OCI-LY1 (cell line): ENCODE data around the gene GLS.

Experiments
- H2AFZ ChIP-seq: fragments of 200-600 bp; sonication (generic), shearing (Covaris generic); 2 replicates; pipeline ENCODE4 v1.6.0; 2014; ENCODE audit warnings: antibody characterized with exemption, mild to moderate bottlenecking, low read length
- H3F3A ChIP-seq: fragments of 200-600 bp; sonication (generic), shearing (Covaris generic); 2 replicates; pipeline ENCODE4 v1.6.0; 2014; ENCODE audit warnings: mild to moderate bottlenecking, antibody characterized with exemption, low read length, moderate library complexity; ENCODE audit not compliant: insufficient read depth
- H3K27ac ChIP-seq: fragments of 200-600 bp; sonication (generic); 2 replicates; pipeline ENCODE4 v1.5.1; 2014; ENCODE audit warnings: low read length, mixed run types, mild to moderate bottlenecking, low read depth; ENCODE audit not compliant: poor library complexity, severe bottlenecking
- H3K27me3 ChIP-seq: fragments of 200-600 bp; sonication (generic); 2 replicates; pipeline ENCODE4 v1.6.0; 2014; ENCODE audit warnings: antibody characterized with exemption, mild to moderate bottlenecking, low read length, moderate library complexity; ENCODE audit not compliant: insufficient read depth
- H3K36me3 ChIP-seq: fragments of 200-600 bp; sonication (generic); 2 replicates; pipeline ENCODE4 v1.6.1; 2014; ENCODE audit warnings: mild to moderate bottlenecking, antibody characterized with exemption, low read length, moderate library complexity, mixed read lengths; ENCODE audit not compliant: insufficient read depth
- H3K4me1 ChIP-seq: fragments of 200-600 bp; sonication (generic); 2 replicates; pipeline ENCODE4 v1.5.1; 2014; ENCODE audit warnings: mild to moderate bottlenecking, low read length, moderate library complexity; ENCODE audit not compliant: insufficient read depth, severe bottlenecking
- H3K4me2 ChIP-seq: fragments of 200-600 bp; sonication (generic), shearing (Covaris generic); 2 replicates; pipeline ENCODE4 v1.6.1; 2014; ENCODE audit warnings: low read length
- H3K4me3 ChIP-seq: fragments of 200-600 bp; sonication (generic); 2 replicates; pipeline ENCODE4 v1.5.1; 2014; ENCODE audit warnings: low read length, low read depth, mild to moderate bottlenecking, mixed read lengths; ENCODE audit not compliant: poor library complexity, severe bottlenecking
- H3K79me2 ChIP-seq: fragments of 200-600 bp; shearing (Covaris generic); 2 replicates; pipeline ENCODE4 v1.6.1; 2016; ENCODE audit warnings: mixed run types, low read length, mixed read lengths; ENCODE audit not compliant: insufficient read depth
- H3K9ac ChIP-seq: fragments of 200-600 bp; sonication (generic), shearing (Covaris generic); 2 replicates; pipeline ENCODE4 v1.6.1; 2014; ENCODE audit warnings: mild to moderate bottlenecking, low read length, mixed read lengths
- H3K9me2 ChIP-seq: fragments of 200-600 bp; sonication (generic), shearing (Covaris generic); 2 replicates; pipeline ENCODE4 v1.6.1; 2014; ENCODE audit warnings: low read depth, mild to moderate bottlenecking, low read length, mixed read lengths
- H3K9me3 ChIP-seq: fragments of 200-600 bp; shearing (Covaris generic); 2 replicates; pipeline ENCODE4 v1.6.1; 2014; ENCODE audit warnings: low read length, mixed read lengths
- H4K20me1 ChIP-seq: fragments of 200-600 bp; sonication (generic), shearing (Covaris generic); 2 replicates; pipeline ENCODE4 v1.6.0; 2016; ENCODE audit warnings: mild to moderate bottlenecking, low read length; ENCODE audit not compliant: insufficient read depth
- CTCF ChIP-seq: fragments of 200-600 bp; sonication (generic), shearing (Covaris generic); IDR thresholded peaks from 2 replicates; pipeline ENCODE4 v1.5.1; 2017; ENCODE audit warnings: mild to moderate bottlenecking, antibody characterized with exemption, low read length, moderate library complexity, mixed read lengths
- EZH2 ChIP-seq: fragments of 200-600 bp; sonication (generic), shearing (Covaris generic); IDR thresholded peaks from 2 replicates; pipeline ENCODE4 v1.8.0; 2017; ENCODE audit warnings: borderline replicate concordance, mixed run types, mild to moderate bottlenecking, antibody characterized with exemption, low read length, moderate library complexity, mixed read lengths

Gene GLS

GRCh38 chr2:190841707-190842505, 38.7 kb upstream of the GLS start:
- Histone ChIP-seq H3K9ac (no peak overlapping the region), H3K36me3 (no peaks in the 10 kb centered on the region), H3K4me2 (no peak overlapping the region), H3K4me3 (no peak overlapping the region), H3K9me2 (no peaks in the 10 kb centered on the region), H3K79me2 (no peaks in the 10 kb centered on the region), H3K27ac (no peak overlapping the region), H4K20me1 (no peaks in the 10 kb centered on the region), H2AFZ (no peak overlapping the region), H3K27me3 (0 out of 2 replicates have a peak, but pooled peaks cover 6% of the 10 kb centered on the region), H3F3A (no peaks in the 10 kb centered on the region), H3K9me3 (no peaks in the 10 kb centered on the region), H3K4me1 (no peaks in the 10 kb centered on the region)
- TF ChIP-seq EZH2 (no peak), CTCF (no peak)

DNA sequence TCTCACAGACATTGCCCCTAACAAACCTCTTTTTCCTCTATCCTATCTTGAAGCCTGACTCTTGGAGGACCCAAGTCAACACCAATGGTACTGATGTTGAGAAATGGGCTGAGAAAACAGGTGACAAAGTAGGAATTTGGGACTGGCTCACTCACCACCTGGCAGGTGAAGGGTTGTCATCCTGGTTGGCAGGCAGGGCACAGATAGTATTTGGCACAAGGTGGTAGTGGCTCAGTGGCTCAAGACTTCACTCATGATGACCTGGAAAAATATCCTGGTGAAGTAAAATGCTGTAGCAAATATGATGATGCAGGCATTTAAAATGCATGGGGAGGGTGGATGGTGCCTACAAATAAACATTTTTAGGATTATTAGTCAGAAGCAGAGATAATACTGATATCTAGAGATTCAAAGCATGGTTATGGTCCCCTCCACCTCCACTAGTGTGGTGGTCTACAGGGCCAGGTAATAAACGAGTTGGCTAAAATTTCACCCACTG, 38.0 kb upstream of the GLS start:
- H3K79me2 ChIP-seq: no peaks in the 10 kb centered on the region
- no peak overlapping the region for H3K9ac ChIP-seq
- H3K4me3 ChIP-seq: no peak overlapping the region
- H3K9me2 ChIP-seq: no peaks in the 10 kb centered on the region
- no peaks in the 10 kb centered on the region for H3K36me3 ChIP-seq
- no peaks in the 10 kb centered on the region for H3K9me3 ChIP-seq
- no peaks in the 10 kb centered on the region for H3K4me1 ChIP-seq
- H3K27ac ChIP-seq: no peak overlapping the region
- 0 out of 2 replicates have a peak, but pooled peaks cover 6% of the 10 kb centered on the region for H3K27me3 ChIP-seq
- H2AFZ ChIP-seq: no peak overlapping the region
- no peaks in the 10 kb centered on the region for H4K20me1 ChIP-seq
- no peak overlapping the region for H3K4me2 ChIP-seq
- no peaks in the 10 kb centered on the region for H3F3A ChIP-seq
- no peak for TF ChIP-seq CTCF
- no peak for TF ChIP-seq EZH2

GRCh38 chr2:190843890-190844699, 36.5 kb upstream of the GLS start:
- H3K4me1 ChIP-seq: no peaks in the 10 kb centered on the region
- H3K4me3 ChIP-seq: no peak overlapping the region
- TF ChIP-seq CTCF (no peak), EZH2 (no peak)
- no peaks in the 10 kb centered on the region for H3K79me2 ChIP-seq
- H3K36me3 ChIP-seq: no peaks in the 10 kb centered on the region
- H3K9me2 ChIP-seq: no peaks in the 10 kb centered on the region
- no peak overlapping the region for H3K9ac ChIP-seq
- no peaks in the 10 kb centered on the region for H3F3A ChIP-seq
- H3K4me2 ChIP-seq: no peak overlapping the region
- H3K27me3 ChIP-seq: 0 out of 2 replicates have a peak, but pooled peaks cover 6% of the 10 kb centered on the region
- H3K9me3 ChIP-seq: no peaks in the 10 kb centered on the region
- H3K27ac ChIP-seq: no peak overlapping the region
- H2AFZ ChIP-seq: no peak overlapping the region
- no peaks in the 10 kb centered on the region for H4K20me1 ChIP-seq
